Endothelial cell of umbilical vein (primary cell): ENCODE data around the gene EXOC6B. TPM values are rescaled to one million over a fixed set of nuclear protein-coding genes. Genes with fewer than 3 reads are reported as not detected.

Experiments
- BruUV-seq: library from RNA; stranded (reverse); fragments of 400-500 nt; replicated peaks from 2 replicates; lab custom pipeline; 2021; lab: Mats Ljungman, UMichigan
- CTCF ChIA-PET: fragments of 300-600, 350-600 bp; sonication (Branson Sonifier 250); formaldehyde crosslinking; loops from one replicate; lab custom pipeline; 2021; ENCODE audit warnings: antibody characterized with exemption, inconsistent platforms; lab: Charles Lee
- POLR2A ChIA-PET: fragments of 300-600, 350-600 bp; sonication (Branson Sonifier 250); formaldehyde crosslinking; loops from one replicate; lab custom pipeline; 2021; ENCODE audit warnings: antibody characterized with exemption, inconsistent platforms; lab: Charles Lee
- DNase-seq: peaks from one replicate; pipeline ENCODE4 v3.0.0-alpha.2; 2011; ENCODE audit warnings: low read depth, low spot score
- FAIRE-seq: peaks from 2 replicates; lab custom pipeline; 2011; peaks lifted over from hg19 to GRCh38; lab: Jason Lieb, UNC
- H2AFZ ChIP-seq: 2 replicates; pipeline ENCODE4 v1.6.0; 2012; ENCODE audit warnings: low read depth, low read length, control low read depth, inconsistent platforms
- H3K27ac ChIP-seq: 2 replicates; pipeline ENCODE4 v1.5.1; 2011; ENCODE audit warnings: low read depth, mild to moderate bottlenecking, control low read depth, low read length, moderate library complexity; ENCODE audit not compliant: insufficient read depth
- H3K27me3 ChIP-seq, 2 experiments: 2 replicates each; pipeline versions ENCODE4 v1.6.0 to v1.6.1; 2011; ENCODE audit warnings: low read length in 2 of 2, mixed read lengths in 1 of 2; ENCODE audit not compliant: control insufficient read depth in 2 of 2, insufficient read depth in 2 of 2
- H3K36me3 ChIP-seq, 2 experiments: 2 replicates in 1 of 2; 3 replicates in 1 of 2; pipeline ENCODE4 v1.5.1; 2011; ENCODE audit warnings: low read length in 2 of 2, mild to moderate bottlenecking in 1 of 2, moderate library complexity in 1 of 2; ENCODE audit not compliant: control insufficient read depth in 2 of 2, insufficient read depth in 2 of 2; ENCODE audit errors: extremely low read depth in 1 of 2
- H3K4me1 ChIP-seq: 3 replicates; pipeline ENCODE4 v1.5.1; 2011; ENCODE audit warnings: mild to moderate bottlenecking, low read length; ENCODE audit not compliant: control insufficient read depth, insufficient read depth; ENCODE audit errors: extremely low read depth
- H3K4me2 ChIP-seq: 2 replicates; pipeline ENCODE4 v1.6.1; 2011; ENCODE audit warnings: low read length, control low read depth, mixed read lengths; ENCODE audit not compliant: insufficient read depth
- H3K4me3 ChIP-seq, 3 experiments: fragments of 200-600 bp in 1 of 3; sonication (generic), shearing (Covaris generic) in 1 of 3; replicated peaks in 1 of 3; 2 replicates each; pipeline ENCODE4 v1.5.1; 2011 to 2016; ENCODE audit warnings: control low read depth in 3 of 3, low read length in 3 of 3, mild to moderate bottlenecking in 2 of 3, inconsistent platforms in 1 of 3, low read depth in 1 of 3, moderate library complexity in 1 of 3; ENCODE audit not compliant: insufficient read depth in 1 of 3
- H3K79me2 ChIP-seq: 2 replicates; pipeline ENCODE4 v1.6.0; 2012; ENCODE audit warnings: low read length, inconsistent platforms; ENCODE audit not compliant: control insufficient read depth, insufficient read depth
- H3K9ac ChIP-seq: replicated peaks from 2 replicates; pipeline ENCODE3; 2011; ENCODE audit warnings: low read length, control low read depth; ENCODE audit not compliant: insufficient read depth; ENCODE audit errors: extremely low read depth
- H3K9me1 ChIP-seq: replicated peaks from 3 replicates; pipeline ENCODE4 v1.6.0; 2011; ENCODE audit warnings: mild to moderate bottlenecking, low read length; ENCODE audit not compliant: control insufficient read depth, insufficient read depth; ENCODE audit errors: extremely low read depth
- H3K9me3 ChIP-seq: replicated peaks from 2 replicates; pipeline ENCODE4 v1.5.1; 2012; ENCODE audit warnings: low read length, inconsistent platforms; ENCODE audit not compliant: control insufficient read depth, insufficient read depth
- H4K20me1 ChIP-seq: replicated peaks from 2 replicates; pipeline ENCODE3; 2011; ENCODE audit warnings: mild to moderate bottlenecking, low read length; ENCODE audit not compliant: control insufficient read depth, insufficient read depth; ENCODE audit errors: extremely low read depth
- CTCF ChIP-seq, 2 donors: IDR thresholded peaks; 1 replicate in 1 of 2; 2 replicates in 1 of 2; pipeline ENCODE4 v1.5.1; 2011; ENCODE audit warnings: low read length in 2 of 2, mild to moderate bottlenecking in 2 of 2, moderate library complexity in 2 of 2, control low read depth in 1 of 2, inconsistent platforms in 1 of 2, low read depth in 1 of 2; ENCODE audit not compliant: insufficient read depth in 1 of 2; ENCODE audit errors: extremely low read depth in 1 of 2
- EZH2 ChIP-seq: IDR thresholded peaks from 2 replicates; pipeline ENCODE4 v1.6.1; 2012; ENCODE audit warnings: borderline replicate concordance, low read depth, mild to moderate bottlenecking, moderate library complexity, low read length, inconsistent platforms; ENCODE audit not compliant: severe bottlenecking
- FOS ChIP-seq: IDR thresholded peaks from 2 replicates; pipeline ENCODE4 v1.6.1; 2011; ENCODE audit warnings: mild to moderate bottlenecking, low read length, moderate library complexity, borderline replicate concordance; ENCODE audit not compliant: insufficient read depth
- GATA2 ChIP-seq: IDR thresholded peaks from 2 replicates; pipeline ENCODE4 v1.7.0; 2011; ENCODE audit warnings: low read depth, mild to moderate bottlenecking, moderate library complexity, mixed read lengths, low read length; ENCODE audit not compliant: insufficient read length, insufficient read depth
- JUN ChIP-seq: IDR thresholded peaks from 2 replicates; pipeline ENCODE4 v1.6.1; 2011; ENCODE audit warnings: borderline replicate concordance, low read depth; ENCODE audit not compliant: insufficient read length, insufficient read depth
- MAX ChIP-seq: IDR thresholded peaks from 2 replicates; pipeline ENCODE4 v1.6.1; 2011; ENCODE audit not compliant: insufficient read depth, insufficient read length
- MYC ChIP-seq: IDR thresholded peaks from one replicate; pipeline ENCODE4 v1.6.1; 2011; ENCODE audit warnings: mild to moderate bottlenecking, low read depth, low read length
- POLR2A ChIP-seq: IDR thresholded peaks from 2 replicates; pipeline ENCODE4 v1.6.1; 2012; ENCODE audit warnings: low read depth, mild to moderate bottlenecking, control low read depth, low read length
- POLR2AphosphoS5 ChIP-seq: IDR thresholded peaks from 2 replicates; pipeline ENCODE4 v1.6.1; 2012; ENCODE audit warnings: low read depth, mild to moderate bottlenecking, control low read depth, low read length, moderate library complexity; ENCODE audit not compliant: insufficient read depth
- dilution Hi-C: fragments of 300-500 bp; cut with MboI; formaldehyde crosslinking; loops from one replicate; pipeline ENCODE4 v1.15.0; 2019; ENCODE audit warnings: low sequenced_read_pairs; ENCODE audit not compliant: extremely low pct_ligation_motif_present
- intact Hi-C: fragments of 100-400 bp; cut with micrococcal nuclease; formaldehyde crosslinking; loops from one replicate; pipeline ENCODE4 v1.10.0; 2022
- polyA plus RNA-seq, 4 experiments: library from polyadenylated mRNA; depleted of rRNA in 3 of 4; stranded (reverse) in 3 of 4; unstranded in 1 of 4; fragments of >200 nt; gene quantifications; 2 replicates each; pipeline versions ENCODE4 v1.2.1 to v1.2.3, GENCODE V29; 2011 to 2012; ENCODE audit warnings: missing spikeins in 1 of 4
- total RNA-seq: library from RNA; stranded (reverse); gene quantifications from 2 replicates; pipeline ENCODE4 v1.2.3, GENCODE V29; 2021

Gene EXOC6B
- total and polyA plus RNA-seq, 2 donors (not counting 3 experiments of a cell fraction or from before 2014, with no cell fraction given), result 10.8 to 34.8 TPM

GRCh38 chr2:72793798-72794440 is 31.9 kb downstream of the EXOC6B start:
- Histone ChIP-seq H3K79me2 (no peaks in the 10 kb centered on the region), H3K4me3 (no peak overlapping the region), H3K4me2 (peak overlapping the region; percentile 63), H2AFZ (no peak overlapping the region), H3K4me1 (peaks cover 13% of the 10 kb centered on the region), H3K27ac (no peak overlapping the region), H3K9ac (no peak overlapping the region), H3K9me3 (no peaks in the 10 kb centered on the region), H3K27me3 (no peaks in the 10 kb centered on the region), H4K20me1 (no peaks in the 10 kb centered on the region), H3K9me1 (no peaks in the 10 kb centered on the region), H3K36me3 (no peaks in the 10 kb centered on the region)
- dilution Hi-C loops, result no loop called here
- TF ChIP-seq JUN (no peak), MAX (no peak), MYC (no peak), FOS (no peak), POLR2A (no peak), EZH2 (no peak), CTCF (IDR thresholded peaks at IDR 0.05; ENCODE audit: extremely low read depth in 1 of 2, insufficient read depth in 1 of 2, low read depth in 1 of 2, low read length in 2 of 2) (no peak), GATA2 (no peak), POLR2AphosphoS5 (no peak)
- DNase-seq, result peak; percentile 21
- ChIA-PET POLR2A (no interaction called here), CTCF (interaction anchor here (1.0 to 1.2 kb wide), 6 partner anchors 10 to 94 kb away, joined by 3 to 8 read pairs (median 5); partner anchors contain the start of gene SPR)
- intact Hi-C loops, result loop anchor here (5.0 kb wide), 1 partner anchor 33 kb away; the partner anchor contains the start of gene EXOC6B
- FAIRE-seq, result no peak
- no TSS peak for BruUV-seq
